NCI-H748 treated with DMSO at 0.1 percent for 48 hours (cell line): ENCODE measurements around the gene MKNK1.

Experiments used
- DNase-seq: peaks from one replicate; lab custom pipeline; 2025; lab: John Stamatoyannopoulos, UW

Gene MKNK1

GRCh38 chr1:46618754-46619415, 14.8 kb upstream of the MKNK1 start:
- no peak for DNase-seq

- no peak for DNase-seq
These were observed 13.8 kb upstream of the MKNK1 start for GRCh38 chr1:46617833-46618232.

- no peak for DNase-seq
These were observed 13.2 kb upstream of the MKNK1 start for GRCh38 chr1:46617108-46617800.

GRCh38 chr1:46616277-46617107, 12.4 kb upstream of the MKNK1 start, which contains the start of gene MOB3C:
Gene MOB3C (minus strand): TSS chr1:46616811. CDS start chr1:46613321, 3,490 bp downstream.
- DNase-seq = no peak

GRCh38 chr1:46615735-46616134, 11.7 kb upstream of the MKNK1 start:
- no peak for DNase-seq

GRCh38 chr1:46615088-46615487, 11.0 kb upstream of the MKNK1 start:
- DNase-seq = no peak

GRCh38 chr1:46614604-46614984, 10.5 kb upstream of the MKNK1 start:
- no peak for DNase-seq

GRCh38 chr1:46613661-46614603, 9.9 kb upstream of the MKNK1 start:
- no peak for DNase-seq

- DNase-seq = no peak
These were observed 9.0 kb upstream of the MKNK1 start for GRCh38 chr1:46612937-46613660.

GRCh38 chr1:46611691-46612221, 7.7 kb upstream of the MKNK1 start:
- no peak for DNase-seq

- no peak for DNase-seq
These were observed 3.5 kb upstream of the MKNK1 start for GRCh38 chr1:46607345-46608130.

- DNase-seq = no peak
These were observed 2.3 kb upstream of the MKNK1 start for GRCh38 chr1:46606255-46606965.

GRCh38 chr1:46605232-46605631, 1.2 kb upstream of the MKNK1 start:
- DNase-seq = no peak

GRCh38 chr1:46603481-46603857, 599 bp downstream of the MKNK1 start:
- no peak for DNase-seq

GRCh38 chr1:46601257-46602007, 2.6 kb downstream of the MKNK1 start:
- no peak for DNase-seq

- DNase-seq = no peak
These were observed 4.8 kb downstream of the MKNK1 start for GRCh38 chr1:46599059-46599970.

GRCh38 chr1:46596846-46597245, 7.2 kb downstream of the MKNK1 start:
- no peak for DNase-seq

- DNase-seq = no peak
These were observed 8.0 kb downstream of the MKNK1 start for GRCh38 chr1:46596036-46596435.
